ENCODE measurements around the gene VGLL1. TPM values are rescaled to one million over a fixed set of nuclear protein-coding genes. Genes with fewer than 3 reads are reported as not detected.

VGLL1 gene
- polyA plus RNA-seq, 1 of the 3 experiments (the other 2 are of a cell fraction), result not detected

DNA sequence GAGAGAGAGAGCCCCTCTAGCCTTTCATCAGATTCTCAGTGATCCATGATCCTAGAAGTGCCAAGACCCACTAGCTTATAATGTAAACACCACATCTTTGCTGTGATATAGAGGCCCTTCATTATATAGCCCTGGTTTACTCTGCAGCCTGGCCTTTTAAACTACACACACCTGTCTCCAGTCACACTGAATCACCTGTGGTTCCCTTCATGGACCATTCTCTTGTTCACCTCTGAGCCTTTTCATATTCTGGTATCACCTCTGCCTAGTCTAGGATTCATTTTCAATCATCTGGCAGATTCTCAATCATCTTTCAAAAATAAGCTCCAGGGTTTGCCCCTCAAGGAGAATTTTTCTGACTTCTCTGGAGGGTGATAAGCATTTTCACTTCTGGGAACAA, 65.9 kb downstream of the VGLL1 start (continued):
- TF ChIP-seq, protein P1, sequence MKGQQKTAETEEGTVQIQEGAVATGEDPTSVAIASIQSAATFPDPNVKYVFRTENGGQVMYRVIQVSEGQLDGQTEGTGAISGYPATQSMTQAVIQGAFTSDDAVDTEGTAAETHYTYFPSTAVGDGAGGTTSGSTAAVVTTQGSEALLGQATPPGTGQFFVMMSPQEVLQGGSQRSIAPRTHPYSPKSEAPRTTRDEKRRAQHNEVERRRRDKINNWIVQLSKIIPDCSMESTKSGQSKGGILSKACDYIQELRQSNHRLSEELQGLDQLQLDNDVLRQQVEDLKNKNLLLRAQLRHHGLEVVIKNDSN (IDR thresholded peaks at IDR 0.05; ENCODE audit: borderline replicate concordance, low read depth), result no peak

DNA sequence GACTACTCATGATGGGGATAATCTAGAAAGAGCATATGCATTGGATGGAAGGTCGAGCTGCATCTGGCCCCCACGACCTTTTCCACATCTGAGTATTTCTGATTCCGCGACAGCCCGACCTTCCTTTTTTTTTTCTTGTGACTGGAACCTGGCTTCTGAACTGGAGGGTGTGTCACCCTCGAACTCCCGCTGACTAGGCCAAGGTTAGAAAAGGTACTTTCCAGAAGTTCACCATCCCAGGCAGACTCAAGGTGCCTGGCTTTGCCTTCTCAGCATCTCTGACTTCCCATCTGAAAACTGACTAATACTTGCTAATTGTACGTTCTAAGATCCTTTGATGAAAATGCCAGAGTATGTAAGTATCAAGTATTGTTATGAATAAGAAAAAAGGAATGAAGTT, 66.6 kb downstream of the VGLL1 start:
- Histone ChIP-seq H3K9me2 (no peaks in the 10 kb centered on the region), H3K27me3 (ENCODE audit: insufficient read depth) (no peaks in the 10 kb centered on the region; the same call in 1 of the 2 replicates), H3K36me3 (replicated peaks in 1 of 2; ENCODE audit: control insufficient read depth in 1 of 2, insufficient read depth in 2 of 2, low read length in 1 of 2) (no peaks in the 10 kb centered on the region), H3K27ac (ENCODE audit: low read depth in 2 of 2, low read length in 1 of 2) (no peak overlapping the region), H3K9ac (no peak overlapping the region), H4K20me1 (ENCODE audit: insufficient read depth) (no peaks in the 10 kb centered on the region), H3K9me3 (no peaks in the 10 kb centered on the region), H3K4me1 (ENCODE audit: control insufficient read depth in 1 of 2, insufficient read depth in 2 of 2, low read depth in 1 of 2, low read length in 1 of 2) (no peaks in the 10 kb centered on the region), H3K79me2 (ENCODE audit: insufficient read depth) (no peaks in the 10 kb centered on the region), H3K4me3 (ENCODE audit: low read depth in 2 of 2, low read length in 1 of 2) (no peak overlapping the region), H2AFZ (ENCODE audit: low read depth) (no peak overlapping the region), H3K4me2 (no peak overlapping the region), H3F3A (replicated peaks; ENCODE audit: insufficient read depth) (no peaks in the 10 kb centered on the region)
- no peak for TF ChIP-seq YY1 (IDR thresholded peaks at IDR 0.05; ENCODE audit: low read depth)
- TF ChIP-seq TAF1 (IDR thresholded peaks at IDR 0.05; ENCODE audit: borderline replicate concordance, low read depth, low read length), result no peak
- TF ChIP-seq, protein P2, sequence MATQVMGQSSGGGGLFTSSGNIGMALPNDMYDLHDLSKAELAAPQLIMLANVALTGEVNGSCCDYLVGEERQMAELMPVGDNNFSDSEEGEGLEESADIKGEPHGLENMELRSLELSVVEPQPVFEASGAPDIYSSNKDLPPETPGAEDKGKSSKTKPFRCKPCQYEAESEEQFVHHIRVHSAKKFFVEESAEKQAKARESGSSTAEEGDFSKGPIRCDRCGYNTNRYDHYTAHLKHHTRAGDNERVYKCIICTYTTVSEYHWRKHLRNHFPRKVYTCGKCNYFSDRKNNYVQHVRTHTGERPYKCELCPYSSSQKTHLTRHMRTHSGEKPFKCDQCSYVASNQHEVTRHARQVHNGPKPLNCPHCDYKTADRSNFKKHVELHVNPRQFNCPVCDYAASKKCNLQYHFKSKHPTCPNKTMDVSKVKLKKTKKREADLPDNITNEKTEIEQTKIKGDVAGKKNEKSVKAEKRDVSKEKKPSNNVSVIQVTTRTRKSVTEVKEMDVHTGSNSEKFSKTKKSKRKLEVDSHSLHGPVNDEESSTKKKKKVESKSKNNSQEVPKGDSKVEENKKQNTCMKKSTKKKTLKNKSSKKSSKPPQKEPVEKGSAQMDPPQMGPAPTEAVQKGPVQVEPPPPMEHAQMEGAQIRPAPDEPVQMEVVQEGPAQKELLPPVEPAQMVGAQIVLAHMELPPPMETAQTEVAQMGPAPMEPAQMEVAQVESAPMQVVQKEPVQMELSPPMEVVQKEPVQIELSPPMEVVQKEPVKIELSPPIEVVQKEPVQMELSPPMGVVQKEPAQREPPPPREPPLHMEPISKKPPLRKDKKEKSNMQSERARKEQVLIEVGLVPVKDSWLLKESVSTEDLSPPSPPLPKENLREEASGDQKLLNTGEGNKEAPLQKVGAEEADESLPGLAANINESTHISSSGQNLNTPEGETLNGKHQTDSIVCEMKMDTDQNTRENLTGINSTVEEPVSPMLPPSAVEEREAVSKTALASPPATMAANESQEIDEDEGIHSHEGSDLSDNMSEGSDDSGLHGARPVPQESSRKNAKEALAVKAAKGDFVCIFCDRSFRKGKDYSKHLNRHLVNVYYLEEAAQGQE (IDR thresholded peaks at IDR 0.05; ENCODE audit: low read depth, low read length), result no peak
- TF ChIP-seq RAD21 (IDR thresholded peaks at IDR 0.05; ENCODE audit: low read length), result no peak
- no peak for TF ChIP-seq GABPA (IDR thresholded peaks at IDR 0.05; ENCODE audit: low read depth)
- TF ChIP-seq NRF1 (IDR thresholded peaks at IDR 0.05; ENCODE audit: low read depth, low read length), result no peak
- TF ChIP-seq ELF1 (IDR thresholded peaks at IDR 0.05), result no peak
- TF ChIP-seq FOSL2 (IDR thresholded peaks at IDR 0.05; ENCODE audit: borderline replicate concordance, low read depth), result no peak
- no peak for TF ChIP-seq RCOR1 (IDR thresholded peaks at IDR 0.05; ENCODE audit: low read length)
- no peak for TF ChIP-seq FOXJ3 (CRISPR knock-in tag; IDR thresholded peaks at IDR 0.05)
- TF ChIP-seq EP300 (IDR thresholded peaks at IDR 0.05; ENCODE audit: borderline replicate concordance in 1 of 2, low read depth in 1 of 2, low read length in 1 of 2), result no peak
- TF ChIP-seq CHD2 (IDR thresholded peaks at IDR 0.05; ENCODE audit: low read length, partially characterized antibody), result no peak
- no peak for TF ChIP-seq EZH2phosphoT487 (IDR thresholded peaks at IDR 0.05; ENCODE audit: borderline replicate concordance, low read depth)
- TF ChIP-seq IRF3 (IDR thresholded peaks at IDR 0.05; ENCODE audit: low read depth, low read length), result no peak
- DNase-seq, result no peak
- POLR2A ChIA-PET, result no interaction called here
- 28% methylated on average over 8 of the region's 8 CpGs for WGBS (ENCODE audit: low lambda C conversion rate)
- CTCF ChIA-PET, result no interaction called here
